Measurements from ENCODE around the gene DNAJB12. TPM values are rescaled to one million over a fixed set of nuclear protein-coding genes. Genes with fewer than 3 reads are reported as not detected.

Gene DNAJB12
- total RNA-seq, 1 experiment from 2014 or later, result 68.1 TPM

- H3K4me1 Mint-ChIP-seq (ENCODE audit: insufficient read depth, unreplicated experiment), result peaks cover 7% of the 10 kb centered on the region
- H3K27ac Mint-ChIP-seq (ENCODE audit: low read depth, unreplicated experiment), result no peak overlapping the region
- TF ChIP-seq CTCF (IDR thresholded peaks at IDR 0.05; ENCODE audit: unreplicated experiment), result no peak
- peaks cover 11% of the 10 kb centered on the region for H3K36me3 Mint-ChIP-seq (ENCODE audit: insufficient read depth, unreplicated experiment)
- no peaks in the 10 kb centered on the region for H3K27me3 Mint-ChIP-seq (ENCODE audit: insufficient read depth, unreplicated experiment)
- H3K4me3 Mint-ChIP-seq (ENCODE audit: unreplicated experiment), result no peak overlapping the region
- H3K9me3 Mint-ChIP-seq (ENCODE audit: unreplicated experiment), result no peaks in the 10 kb centered on the region
- no TSS peak for BruUV-seq (replicated peaks)
- POLR2A ChIA-PET, result no interaction called here
- intact Hi-C loops (cut with micrococcal nuclease), result no loop called here
- no peak for DNase-seq (ENCODE audit: unreplicated experiment)
- CTCF ChIA-PET, result no interaction called here
Measured at GRCh38 chr10:72389716-72390115, 35.0 kb upstream of the DNAJB12 start.

GRCh38 chr10:72389014-72389413 lies 34.3 kb upstream of the DNAJB12 start:
- H3K4me1 Mint-ChIP-seq (ENCODE audit: insufficient read depth, unreplicated experiment), result peaks cover 7% of the 10 kb centered on the region
- H3K27me3 Mint-ChIP-seq (ENCODE audit: insufficient read depth, unreplicated experiment), result no peaks in the 10 kb centered on the region
- TF ChIP-seq CTCF (IDR thresholded peaks at IDR 0.05; ENCODE audit: unreplicated experiment), result no peak
- no peak overlapping the region for H3K4me3 Mint-ChIP-seq (ENCODE audit: unreplicated experiment)
- no TSS peak for BruUV-seq (replicated peaks)
- ChIA-PET POLR2A (interaction anchor here (1.1 kb wide), 1 partner anchor 304 kb away, joined by 3 read pairs; no protein-coding TSS in a partner anchor), CTCF (no interaction called here)
- peaks cover 11% of the 10 kb centered on the region for H3K36me3 Mint-ChIP-seq (ENCODE audit: insufficient read depth, unreplicated experiment)
- no peaks in the 10 kb centered on the region for H3K9me3 Mint-ChIP-seq (ENCODE audit: unreplicated experiment)
- no peak for DNase-seq (ENCODE audit: unreplicated experiment)
- intact Hi-C loops (cut with micrococcal nuclease), result no loop called here
- H3K27ac Mint-ChIP-seq (ENCODE audit: low read depth, unreplicated experiment), result no peak overlapping the region

- no peak overlapping the region for H3K27ac Mint-ChIP-seq (ENCODE audit: low read depth, unreplicated experiment)
- H3K27me3 Mint-ChIP-seq (ENCODE audit: insufficient read depth, unreplicated experiment), result no peaks in the 10 kb centered on the region
- ChIA-PET POLR2A (interaction anchor here (1.2 kb wide), 1 partner anchor 24 kb away, joined by 5 read pairs; no protein-coding TSS in a partner anchor), CTCF (no interaction called here)
- no peak for DNase-seq (ENCODE audit: unreplicated experiment)
- TF ChIP-seq CTCF (IDR thresholded peaks at IDR 0.05; ENCODE audit: unreplicated experiment), result no peak
- BruUV-seq (replicated peaks), result no TSS peak
- H3K36me3 Mint-ChIP-seq (ENCODE audit: insufficient read depth, unreplicated experiment), result peaks cover 11% of the 10 kb centered on the region
- peaks cover 7% of the 10 kb centered on the region for H3K4me1 Mint-ChIP-seq (ENCODE audit: insufficient read depth, unreplicated experiment)
- H3K9me3 Mint-ChIP-seq (ENCODE audit: unreplicated experiment), result no peaks in the 10 kb centered on the region
- H3K4me3 Mint-ChIP-seq (ENCODE audit: unreplicated experiment), result no peak overlapping the region
- intact Hi-C loops (cut with micrococcal nuclease), result no loop called here
Measured at GRCh38 chr10:72388062-72388461, 33.3 kb upstream of the DNAJB12 start.

GRCh38 chr10:72386916-72387586 lies 32.3 kb upstream of the DNAJB12 start:
- H3K4me3 Mint-ChIP-seq (ENCODE audit: unreplicated experiment), result no peak overlapping the region
- no peaks in the 10 kb centered on the region for H3K27me3 Mint-ChIP-seq (ENCODE audit: insufficient read depth, unreplicated experiment)
- ChIA-PET CTCF (no interaction called here), POLR2A (interaction anchor here (1.2 kb wide), 1 partner anchor 23 kb away, joined by 5 read pairs; no protein-coding TSS in a partner anchor)
- DNase-seq (ENCODE audit: unreplicated experiment), result no peak
- TSS peak; percentile 86 for BruUV-seq (replicated peaks)
- H3K36me3 Mint-ChIP-seq (ENCODE audit: insufficient read depth, unreplicated experiment), result peaks cover 6% of the 10 kb centered on the region
- peaks cover 7% of the 10 kb centered on the region for H3K4me1 Mint-ChIP-seq (ENCODE audit: insufficient read depth, unreplicated experiment)
- no peak for TF ChIP-seq CTCF (IDR thresholded peaks at IDR 0.05; ENCODE audit: unreplicated experiment)
- H3K27ac Mint-ChIP-seq (ENCODE audit: low read depth, unreplicated experiment), result no peak overlapping the region
- no peaks in the 10 kb centered on the region for H3K9me3 Mint-ChIP-seq (ENCODE audit: unreplicated experiment)
- intact Hi-C loops (cut with micrococcal nuclease), result no loop called here

Measured in MCF 10A (cell line).